K562 (cell line): ENCODE data around the gene PPTC7. TPM values are rescaled to one million over a fixed set of nuclear protein-coding genes. Genes with fewer than 3 reads are reported as not detected.

Experiments
- KAT8 ChIP-seq: fragments of 450-650 bp; IDR thresholded peaks from 2 replicates; pipeline ENCODE4 v1.6.1; 2016; ENCODE audit warnings: low read depth, mild to moderate bottlenecking
- MAZ ChIP-seq, 2 experiments: fragments of 450-650 bp in 1 of 2; sonication (generic) in 1 of 2; formaldehyde crosslinking; IDR thresholded peaks in 1 of 2; conservative IDR thresholded peaks in 1 of 2; 2 replicates each; pipeline versions ENCODE4 v1.4.0 to v1.5.0; 2020; ENCODE audit warnings: mild to moderate bottlenecking in 1 of 2, missing genetic modification reagents in 1 of 2
- MGA ChIP-seq: fragments of 450-650 bp; IDR thresholded peaks from 2 replicates; pipeline ENCODE4 v1.6.1; 2016; ENCODE audit warnings: mild to moderate bottlenecking, moderate library complexity
- PHB ChIP-seq: fragments of 250-450 bp; sonication (Bioruptor Pico); IDR thresholded peaks from 2 replicates; pipeline ENCODE4 v1.5.0; 2021
- PKNOX1 ChIP-seq: fragments of 450-650 bp; IDR thresholded peaks from 2 replicates; pipeline ENCODE4 v1.6.1; 2016
- PRDM10 ChIP-seq: fragments of 450-650 bp; IDR thresholded peaks from 2 replicates; pipeline ENCODE4 v1.6.1; 2018; ENCODE audit not compliant: partially characterized antibody
- polyA plus RNA-seq, 8 experiments: library from polyadenylated mRNA; depleted of rRNA in 4 of 8; stranded (reverse) in 5 of 8; unstranded in 3 of 8; fragments of >200 nt; fragmentation: Nextera tagmentation in 2 of 8; fragmentation: Illumina TruSeq in 1 of 8; extraction: Ambion mirVana in 2 of 8; extraction: Trizol in 1 of 8; gene quantifications; 2 replicates each; pipeline versions ENCODE4 v1.2.1 to v1.2.3, GENCODE V29; 2011 to 2014; ENCODE audit warnings: inconsistent platforms in 1 of 8, missing spikeins in 1 of 8
- total RNA-seq, 7 experiments: library from RNA; depleted of rRNA in 6 of 7; stranded (reverse); fragments of >200 nt in 6 of 7; fragmentation: Illumina TruSeq in 2 of 7; extraction: Trizol in 2 of 7; gene quantifications; 2 replicates each; pipeline versions ENCODE4 v1.2.1 to v1.2.3, GENCODE V29; 2011 to 2021; ENCODE audit warnings: low replicate concordance in 1 of 7
- TF ChIP-seq, protein P1 (sequence below): fragments of 250-450 bp; sonication (Bioruptor Pico); IDR thresholded peaks from 2 replicates; pipeline ENCODE4 v1.8.0; 2021; ENCODE audit warnings: moderate library complexity, mild to moderate bottlenecking, inconsistent platforms

Gene PPTC7
- total and polyA plus RNA-seq, 9 of the 15 experiments (the other 6 are each of a cell fraction or from before 2014, with no cell fraction given) = 2.6 to 23.1 (median 11.9) TPM

- peak; percentile 72 for TF ChIP-seq MGA
- TF ChIP-seq, protein P1, sequence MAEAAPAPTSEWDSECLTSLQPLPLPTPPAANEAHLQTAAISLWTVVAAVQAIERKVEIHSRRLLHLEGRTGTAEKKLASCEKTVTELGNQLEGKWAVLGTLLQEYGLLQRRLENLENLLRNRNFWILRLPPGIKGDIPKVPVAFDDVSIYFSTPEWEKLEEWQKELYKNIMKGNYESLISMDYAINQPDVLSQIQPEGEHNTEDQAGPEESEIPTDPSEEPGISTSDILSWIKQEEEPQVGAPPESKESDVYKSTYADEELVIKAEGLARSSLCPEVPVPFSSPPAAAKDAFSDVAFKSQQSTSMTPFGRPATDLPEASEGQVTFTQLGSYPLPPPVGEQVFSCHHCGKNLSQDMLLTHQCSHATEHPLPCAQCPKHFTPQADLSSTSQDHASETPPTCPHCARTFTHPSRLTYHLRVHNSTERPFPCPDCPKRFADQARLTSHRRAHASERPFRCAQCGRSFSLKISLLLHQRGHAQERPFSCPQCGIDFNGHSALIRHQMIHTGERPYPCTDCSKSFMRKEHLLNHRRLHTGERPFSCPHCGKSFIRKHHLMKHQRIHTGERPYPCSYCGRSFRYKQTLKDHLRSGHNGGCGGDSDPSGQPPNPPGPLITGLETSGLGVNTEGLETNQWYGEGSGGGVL (CRISPR knock-in tag) = no peak
- peak in 1 of 2 experiments; percentile 17; a peak in 1 of 4 replicates for TF ChIP-seq MAZ (CRISPR knock-in tag; conservative IDR thresholded peaks at IDR 0.05 in 1 of 2, IDR thresholded peaks at IDR 0.05 in 1 of 2)
- TF ChIP-seq KAT8 = no peak
- TF ChIP-seq PRDM10 = peak; percentile 16
- TF ChIP-seq PKNOX1 = no peak
- TF ChIP-seq PHB = no peak
Observed at GRCh38 chr12:110582276-110583136, 612 bp downstream of the PPTC7 start (continued).
